GM12891 (cell line): ENCODE results near the gene OLFM1.
"Not testable (repeated sequence)": the region's sequence is repeated elsewhere in the genome, so short reads cannot be mapped to it uniquely, and the experiment has no call there.

Source experiments
- DNase-seq: peaks from one replicate; pipeline ENCODE4 v3.0.0; 2011; ENCODE audit warnings: low spot score; ENCODE audit not compliant: insufficient read length
- FAIRE-seq: peaks from 2 replicates; lab custom pipeline; 2011; peaks lifted over from hg19 to GRCh38; lab: Jason Lieb, UNC
- PAX5 ChIP-seq: IDR thresholded peaks from 2 replicates; pipeline ENCODE4 v1.6.1; 2011; ENCODE audit warnings: low read length, moderate library complexity, mild to moderate bottlenecking; ENCODE audit not compliant: insufficient read depth, severe bottlenecking
- POLR2A ChIP-seq: IDR thresholded peaks from 2 replicates; pipeline ENCODE4 v1.6.1; 2011; ENCODE audit warnings: low read depth, low read length, control low read depth
- POLR2AphosphoS5 ChIP-seq: IDR thresholded peaks from 2 replicates; pipeline ENCODE4 v1.6.1; 2011; ENCODE audit warnings: low read depth, low read length, control low read depth
- POU2F2 ChIP-seq: IDR thresholded peaks from 2 replicates; pipeline ENCODE4 v1.6.1; 2011; ENCODE audit warnings: low read depth, mild to moderate bottlenecking, control low read depth, low read length, moderate library complexity
- SPI1 ChIP-seq: IDR thresholded peaks from 2 replicates; pipeline ENCODE4 v1.6.1; 2011; ENCODE audit warnings: low read depth, low read length, control low read depth
- TAF1 ChIP-seq: IDR thresholded peaks from 2 replicates; pipeline ENCODE4 v1.6.1; 2011; ENCODE audit warnings: low read depth, low read length, control low read depth

The OLFM1 gene

DNA sequence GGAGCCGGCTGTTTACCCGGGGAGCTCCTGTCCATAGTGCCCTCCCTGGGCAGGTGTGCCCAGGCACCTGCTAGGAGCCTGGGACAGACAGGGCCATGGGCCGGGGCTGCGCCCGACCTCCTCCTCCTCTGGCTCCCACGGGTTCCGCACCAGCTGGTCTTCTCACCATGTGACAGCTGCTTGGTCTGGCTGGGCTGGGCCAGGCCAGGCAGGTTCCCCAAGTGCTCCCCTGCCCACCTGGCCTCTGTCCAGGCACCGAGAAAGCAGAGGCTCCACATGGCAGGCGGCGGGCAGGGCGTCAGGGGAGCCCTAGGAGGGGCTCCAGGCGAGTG, 60.0 kb downstream of the OLFM1 start:
- FAIRE-seq (no peak), DNase-seq (no peak)
- no peak for TF ChIP-seq TAF1
- no peak for TF ChIP-seq SPI1
- TF ChIP-seq PAX5 = no peak
- no peak for TF ChIP-seq POU2F2
- no peak for TF ChIP-seq POLR2AphosphoS5

DNA sequence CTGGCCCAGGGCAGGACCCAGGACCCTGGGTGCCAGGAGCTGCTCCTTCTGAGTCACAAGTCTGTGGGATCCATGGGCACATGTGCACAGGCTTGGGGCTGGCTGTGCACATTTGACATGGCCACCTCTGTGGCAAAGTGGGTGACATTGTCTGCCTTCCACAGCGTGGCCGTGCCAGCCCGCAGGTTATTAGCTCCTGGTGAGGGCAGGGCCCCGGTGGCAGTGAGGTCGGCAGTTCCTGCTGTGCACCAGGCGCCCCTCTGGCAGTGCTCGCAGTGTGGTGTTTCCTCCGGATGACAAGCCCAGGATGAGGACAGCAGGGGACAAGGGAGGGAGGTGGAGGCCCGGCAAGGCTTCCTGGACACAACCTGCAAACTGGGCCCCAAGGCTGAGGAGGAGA, 60.5 kb downstream of the OLFM1 start:
- TF ChIP-seq POU2F2 (no peak), POLR2A (no peak), TAF1 (no peak), PAX5 (no peak), SPI1 (no peak), POLR2AphosphoS5 (no peak)
- FAIRE-seq (no peak), DNase-seq (no peak)

DNA sequence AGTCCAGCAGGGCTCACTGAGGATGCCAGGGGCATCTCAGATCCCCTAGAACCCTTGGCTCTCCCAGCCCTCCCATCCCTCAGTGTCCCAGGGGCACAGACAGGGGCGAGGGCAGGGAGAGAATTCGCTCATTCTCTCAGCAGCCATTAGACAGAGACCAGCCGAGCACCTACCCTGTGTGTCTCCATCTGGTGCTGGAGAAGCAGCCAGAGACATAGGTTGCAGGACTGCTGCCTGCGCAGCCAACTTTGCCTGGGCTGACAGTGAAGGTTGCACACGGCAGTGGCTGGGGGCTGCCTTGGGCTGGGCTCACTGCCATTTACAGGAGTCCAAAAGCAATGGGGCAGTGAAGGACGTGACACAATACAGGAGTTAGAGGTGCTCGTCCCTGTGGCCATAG, 60.9 kb downstream of the OLFM1 start:
- DNase-seq = no peak
- no peak for FAIRE-seq
- no peak for TF ChIP-seq POLR2AphosphoS5
- TF ChIP-seq POU2F2 = no peak

- not testable (repeated sequence) for DNase-seq, FAIRE-seq
Measured at GRCh38 chr9:135149901-135150300, 62.4 kb downstream of the OLFM1 start.

GRCh38 chr9:135150981-135151380, 63.5 kb downstream of the OLFM1 start:
- TF ChIP-seq TAF1 (no peak), POU2F2 (no peak), PAX5 (no peak), SPI1 (no peak), POLR2A (no peak), POLR2AphosphoS5 (no peak)
- DNase-seq (no peak), FAIRE-seq (no peak)

- no peak for TF ChIP-seq PAX5
- no peak for TF ChIP-seq TAF1
- TF ChIP-seq SPI1 = no peak
- TF ChIP-seq POLR2AphosphoS5 = no peak
- no peak for TF ChIP-seq POU2F2
- no peak for TF ChIP-seq POLR2A
- DNase-seq (no peak), FAIRE-seq (no peak)
Measured at GRCh38 chr9:135151757-135152613, 64.5 kb downstream of the OLFM1 start.

GRCh38 chr9:135152614-135153334, 65.3 kb downstream of the OLFM1 start:
- DNase-seq (no peak), FAIRE-seq (no peak)
- TF ChIP-seq POU2F2 (no peak), POLR2A (no peak), PAX5 (no peak), POLR2AphosphoS5 (no peak), SPI1 (no peak), TAF1 (no peak)

- DNase-seq (no peak), FAIRE-seq (no peak)
- TF ChIP-seq POLR2AphosphoS5 (no peak), PAX5 (no peak), POU2F2 (no peak), SPI1 (no peak), TAF1 (no peak), POLR2A (no peak)
Measured at GRCh38 chr9:135154050-135154615, 66.7 kb downstream of the OLFM1 start.

DNA sequence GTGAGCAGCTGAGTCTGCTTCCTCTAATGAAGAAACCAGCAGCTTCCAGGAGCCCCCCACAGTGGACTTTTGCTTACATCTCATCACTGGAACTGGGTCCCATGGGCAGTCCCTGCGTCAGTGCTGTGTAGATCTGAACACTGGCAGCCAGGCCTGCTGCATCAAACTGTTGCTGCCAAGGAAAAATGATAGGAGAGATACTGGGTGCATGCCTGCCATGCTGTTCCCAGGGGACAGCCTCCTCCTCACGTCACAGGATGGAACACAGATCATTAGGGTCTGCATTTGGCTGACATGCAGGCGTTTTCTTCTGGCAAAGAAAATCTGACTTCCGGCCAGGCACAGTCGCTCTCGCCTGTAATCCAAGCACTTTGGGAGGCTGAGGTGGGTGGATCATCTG, 67.9 kb downstream of the OLFM1 start:
- FAIRE-seq (no peak), DNase-seq (no peak)
- no peak for TF ChIP-seq PAX5
- TF ChIP-seq TAF1 = no peak
- no peak for TF ChIP-seq POU2F2
- no peak for TF ChIP-seq POLR2A
- no peak for TF ChIP-seq SPI1
- no peak for TF ChIP-seq POLR2AphosphoS5
